Activated CD4-positive, alpha-beta memory T cell treated with anti-CD3 and anti-CD28 coated beads, Interleukin-2, amount 10 ng/mL, durations not matched to agents 7 days and 5 days (primary cell): ENCODE results near the gene HNF4A. TPM values are rescaled to one million over a fixed set of nuclear protein-coding genes. Genes with fewer than 3 reads are reported as not detected.
"Not testable (repeated sequence)": the region's sequence is repeated elsewhere in the genome, so short reads cannot be mapped to it uniquely, and the experiment has no call there.

Experiments used
- CTCF ChIA-PET: fragments of 350-600 bp; sonication (Branson Sonifier 250); formaldehyde crosslinking; loops from one replicate; lab custom pipeline; 2021; ENCODE audit warnings: antibody characterized with exemption, inconsistent platforms; lab: Charles Lee
- POLR2A ChIA-PET: fragments of 350-600 bp; sonication (Branson Sonifier 250); formaldehyde crosslinking; loops from one replicate; lab custom pipeline; 2021; ENCODE audit warnings: antibody characterized with exemption; lab: Charles Lee
- DNase-seq: peaks from one replicate; pipeline ENCODE4 v3.0.0-alpha.2; 2020
- H3K27ac Mint-ChIP-seq: one replicate; pipeline ENCODE4 v1.8.0; 2021; ENCODE audit warnings: mild to moderate bottlenecking, mixed read lengths
- H3K27me3 Mint-ChIP-seq: one replicate; pipeline ENCODE4 v1.8.0; 2021; ENCODE audit warnings: mixed read lengths
- H3K36me3 Mint-ChIP-seq: one replicate; pipeline ENCODE4 v1.8.0; 2021; ENCODE audit warnings: low read depth, mixed read lengths
- H3K4me1 Mint-ChIP-seq: one replicate; pipeline ENCODE4 v1.8.0; 2021; ENCODE audit warnings: mixed read lengths
- H3K4me3 Mint-ChIP-seq: one replicate; pipeline ENCODE4 v1.8.0; 2021; ENCODE audit warnings: mild to moderate bottlenecking, mixed read lengths
- H3K9me3 Mint-ChIP-seq: one replicate; pipeline ENCODE4 v1.8.0; 2021; ENCODE audit warnings: mixed read lengths
- total RNA-seq, 2 experiments: library from RNA; stranded (reverse); gene quantifications; one replicate each; pipeline ENCODE4 v1.2.3, GENCODE V29; 2021

Gene HNF4A
- total RNA-seq, 2 experiments from 2014 or later, result not detected

DNA sequence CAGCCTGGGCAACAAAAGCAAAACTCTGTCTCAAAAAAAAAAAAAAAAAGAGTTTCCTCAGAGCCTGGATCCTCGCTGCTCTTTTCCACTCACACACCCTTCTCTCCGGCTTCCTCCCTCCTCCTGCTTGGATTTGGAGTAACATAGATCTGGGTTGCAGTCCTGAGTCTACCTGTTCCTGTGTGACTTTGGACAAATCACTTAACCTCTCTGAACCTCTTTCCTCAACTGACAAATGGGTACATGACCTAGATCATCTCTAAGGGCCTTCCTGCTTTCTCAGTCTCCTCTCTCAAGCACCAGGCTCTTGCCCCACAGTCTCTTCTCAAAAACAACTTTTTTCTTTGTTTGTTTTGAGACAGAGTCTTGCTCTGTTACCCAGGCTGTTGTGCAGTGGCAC is 24.3 kb upstream of the HNF4A start:
- H3K4me1 Mint-ChIP-seq, result no peaks in the 10 kb centered on the region
- no peak overlapping the region for H3K27ac Mint-ChIP-seq
- no peak overlapping the region for H3K4me3 Mint-ChIP-seq
- H3K27me3 Mint-ChIP-seq, result peaks cover 13% of the 10 kb centered on the region
- POLR2A ChIA-PET, result no interaction called here
- DNase-seq, result no peak
- no peaks in the 10 kb centered on the region for H3K36me3 Mint-ChIP-seq
- CTCF ChIA-PET, result no interaction called here
- H3K9me3 Mint-ChIP-seq, result no peaks in the 10 kb centered on the region

DNA sequence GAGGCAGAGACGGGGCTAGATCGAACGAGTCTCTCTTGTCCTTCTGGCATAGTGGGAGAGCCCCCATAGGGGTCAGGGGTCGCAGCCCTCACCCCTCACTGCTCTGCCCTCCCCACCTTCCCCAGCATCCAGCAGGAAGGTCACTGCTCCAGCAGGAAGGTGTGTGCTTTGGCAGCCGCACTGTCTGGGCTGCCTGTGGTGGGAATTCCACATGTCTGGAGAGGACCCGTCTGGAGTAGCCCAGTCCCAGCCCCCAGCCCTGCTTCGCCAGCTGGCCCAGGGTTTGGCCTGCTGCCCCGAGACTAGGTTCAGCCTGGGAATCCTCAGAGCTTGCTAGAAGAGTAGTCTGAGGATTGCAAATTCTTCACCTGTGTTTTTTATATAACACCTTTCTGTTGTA is 21.2 kb upstream of the HNF4A start:
- no peaks in the 10 kb centered on the region for H3K4me1 Mint-ChIP-seq
- no peaks in the 10 kb centered on the region for H3K9me3 Mint-ChIP-seq
- no peak overlapping the region for H3K27ac Mint-ChIP-seq
- ChIA-PET POLR2A (no interaction called here), CTCF (no interaction called here)
- no peak for DNase-seq
- peaks cover 13% of the 10 kb centered on the region for H3K27me3 Mint-ChIP-seq
- H3K4me3 Mint-ChIP-seq, result no peak overlapping the region
- no peaks in the 10 kb centered on the region for H3K36me3 Mint-ChIP-seq

DNA sequence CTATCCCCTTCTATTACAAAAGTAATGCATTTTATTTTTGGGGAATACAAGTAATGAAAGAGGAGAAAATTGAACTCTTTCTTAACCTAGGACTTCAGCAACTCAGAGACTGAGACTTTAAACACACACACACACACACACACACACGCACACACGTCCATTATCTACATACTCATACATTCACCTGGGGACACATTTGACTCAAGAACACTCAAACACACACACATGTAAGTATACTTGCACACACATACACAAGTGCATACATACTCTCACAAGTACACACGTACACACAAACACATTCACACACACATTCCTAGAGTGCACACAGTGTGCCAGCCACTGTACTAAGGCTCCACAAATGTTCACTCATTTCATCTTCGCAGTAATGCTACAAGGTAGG is 20.8 kb upstream of the HNF4A start:
- Mint-ChIP-seq H3K4me1 (no peaks in the 10 kb centered on the region), H3K4me3 (no peak overlapping the region), H3K27ac (no peak overlapping the region), H3K9me3 (no peaks in the 10 kb centered on the region), H3K36me3 (no peaks in the 10 kb centered on the region), H3K27me3 (peaks cover 13% of the 10 kb centered on the region)
- no peak for DNase-seq
- ChIA-PET POLR2A (interaction anchor here (0.7 kb wide), 1 partner anchor 8 kb away, joined by 3 read pairs; no protein-coding TSS in a partner anchor), CTCF (no interaction called here)

DNA sequence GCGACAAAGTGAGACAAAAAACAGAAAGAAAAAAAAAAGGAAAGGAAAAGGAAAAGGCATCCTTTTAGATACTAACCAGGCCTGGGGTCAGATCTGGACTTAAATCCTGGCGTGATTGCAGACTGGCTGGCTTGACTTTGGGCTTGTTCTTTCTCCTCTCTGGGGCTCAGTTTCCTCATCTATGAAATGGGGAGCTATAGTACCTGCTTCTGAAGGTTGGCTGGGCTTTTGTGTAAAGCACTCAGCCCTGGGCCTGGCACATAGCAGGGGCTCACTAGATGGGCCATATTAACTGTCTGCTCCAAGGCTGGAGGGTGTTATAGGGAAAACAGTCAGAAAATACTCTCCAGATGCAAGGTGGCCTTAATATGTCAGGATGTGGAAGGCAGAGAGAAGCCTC is 19.8 kb upstream of the HNF4A start:
- ChIA-PET POLR2A (no interaction called here), CTCF (no interaction called here)
- no peak overlapping the region for H3K4me3 Mint-ChIP-seq
- no peaks in the 10 kb centered on the region for H3K36me3 Mint-ChIP-seq
- peaks cover 13% of the 10 kb centered on the region for H3K27me3 Mint-ChIP-seq
- no peak for DNase-seq
- H3K9me3 Mint-ChIP-seq, result no peaks in the 10 kb centered on the region
- H3K27ac Mint-ChIP-seq, result no peak overlapping the region
- H3K4me1 Mint-ChIP-seq, result no peaks in the 10 kb centered on the region

DNA sequence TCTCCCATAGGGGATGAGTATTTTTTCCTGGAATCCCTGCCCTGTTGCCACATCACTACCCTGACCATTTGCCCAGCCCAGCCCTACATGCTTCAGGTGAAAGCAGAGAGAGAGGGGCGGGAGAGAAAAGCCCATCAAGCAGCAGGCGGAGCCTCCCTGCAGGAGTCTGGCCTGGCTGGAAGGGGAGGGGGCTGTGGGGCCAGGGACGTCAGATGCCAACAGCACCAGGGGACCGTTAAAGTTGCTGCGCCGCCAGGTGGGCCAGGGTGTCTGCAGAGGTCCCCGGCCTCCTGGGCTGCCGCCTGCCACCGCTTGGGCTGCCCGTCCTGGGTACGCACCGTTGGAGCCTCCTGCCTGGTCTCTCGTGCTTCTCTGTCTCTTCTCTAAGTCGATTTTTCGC is 19.4 kb upstream of the HNF4A start:
- Mint-ChIP-seq H3K4me3 (no peak overlapping the region), H3K9me3 (no peaks in the 10 kb centered on the region), H3K27ac (no peak overlapping the region), H3K4me1 (no peaks in the 10 kb centered on the region), H3K27me3 (peaks cover 13% of the 10 kb centered on the region), H3K36me3 (no peaks in the 10 kb centered on the region)
- ChIA-PET POLR2A (no interaction called here), CTCF (no interaction called here)
- no peak for DNase-seq

DNA sequence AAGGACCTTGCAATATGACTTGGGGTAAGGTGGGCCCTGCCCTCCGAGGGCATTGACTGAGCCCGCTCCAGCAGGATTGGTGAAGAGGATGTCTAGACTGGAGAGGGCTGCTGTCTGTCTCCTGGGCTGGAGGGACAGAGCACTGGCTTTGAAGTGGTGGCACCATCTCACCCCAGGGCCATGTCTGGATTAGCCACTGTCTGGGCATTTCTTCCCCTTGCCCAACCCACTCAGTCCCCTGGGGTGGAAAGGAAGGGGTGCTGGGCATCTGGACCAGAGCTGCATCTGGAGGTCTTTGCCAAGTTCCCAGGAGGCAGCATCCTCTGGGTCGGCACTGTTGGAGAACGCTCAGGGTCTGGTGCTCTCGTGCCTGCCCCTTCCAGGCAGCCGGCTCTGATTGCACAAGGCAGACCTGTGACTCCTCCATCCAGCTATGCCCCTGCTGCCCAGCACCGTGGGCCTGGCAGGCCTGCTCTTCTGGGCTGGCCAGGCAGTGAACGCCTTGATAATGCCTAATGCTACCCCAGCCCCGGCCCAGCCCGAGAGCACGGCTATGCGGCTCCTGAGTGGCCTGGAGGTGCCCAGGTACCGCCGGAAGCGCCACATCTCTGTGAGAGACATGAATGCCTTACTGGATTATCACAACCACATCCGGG is 18.6 kb upstream of the HNF4A start, which contains the start of gene R3HDML:
R3HDML (plus strand) TSS at position 319 of the 656 bp plus-strand sequence; CDS start at position 434, 115 bp downstream.
- no peaks in the 10 kb centered on the region for H3K4me1 Mint-ChIP-seq
- H3K36me3 Mint-ChIP-seq, result no peaks in the 10 kb centered on the region

DNA sequence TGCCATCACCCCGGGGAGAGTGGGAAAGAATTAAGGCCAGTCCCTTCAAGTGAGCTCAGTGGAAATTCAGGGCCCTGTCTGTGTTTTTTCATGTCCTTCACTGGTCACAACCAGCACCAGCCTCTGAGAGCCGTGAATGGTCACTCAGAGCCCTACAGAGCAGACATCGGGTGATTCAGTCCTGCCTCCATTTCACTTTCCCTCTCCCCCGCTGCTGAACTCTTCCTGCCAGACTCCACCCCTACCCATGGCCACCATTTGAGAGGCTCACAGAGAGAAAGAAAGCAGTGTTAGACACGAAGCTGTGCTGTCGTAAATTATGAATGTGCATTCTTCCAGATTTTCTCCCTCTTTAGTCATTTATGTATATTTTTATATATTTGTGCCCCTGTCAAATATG is 13.3 kb upstream of the HNF4A start:
- no peak overlapping the region for H3K27ac Mint-ChIP-seq
- H3K9me3 Mint-ChIP-seq, result no peaks in the 10 kb centered on the region
- no peak for DNase-seq
- H3K36me3 Mint-ChIP-seq, result no peaks in the 10 kb centered on the region
- ChIA-PET CTCF (interaction anchor here (1.0 to 1.5 kb wide), 2 partner anchors 31 to 125 kb away, joined by 4 read pairs; partner anchors contain the start of gene FITM2), POLR2A (no interaction called here)
- H3K27me3 Mint-ChIP-seq, result peaks cover 5% of the 10 kb centered on the region
- H3K4me1 Mint-ChIP-seq, result no peaks in the 10 kb centered on the region
- H3K4me3 Mint-ChIP-seq, result no peak overlapping the region

More for the DNA sequence above, 18.6 kb upstream of the HNF4A start, which contains the start of gene R3HDML:
- ChIA-PET CTCF (no interaction called here), POLR2A (no interaction called here)
- H3K27ac Mint-ChIP-seq, result no peak within 1 kb of the TSS
- no peak within 1 kb of the TSS for H3K4me3 Mint-ChIP-seq
- H3K9me3 Mint-ChIP-seq, result no peaks in the 10 kb centered on the region
- no peak for DNase-seq
- H3K27me3 Mint-ChIP-seq, result peaks cover 13% of the 10 kb centered on the region

DNA sequence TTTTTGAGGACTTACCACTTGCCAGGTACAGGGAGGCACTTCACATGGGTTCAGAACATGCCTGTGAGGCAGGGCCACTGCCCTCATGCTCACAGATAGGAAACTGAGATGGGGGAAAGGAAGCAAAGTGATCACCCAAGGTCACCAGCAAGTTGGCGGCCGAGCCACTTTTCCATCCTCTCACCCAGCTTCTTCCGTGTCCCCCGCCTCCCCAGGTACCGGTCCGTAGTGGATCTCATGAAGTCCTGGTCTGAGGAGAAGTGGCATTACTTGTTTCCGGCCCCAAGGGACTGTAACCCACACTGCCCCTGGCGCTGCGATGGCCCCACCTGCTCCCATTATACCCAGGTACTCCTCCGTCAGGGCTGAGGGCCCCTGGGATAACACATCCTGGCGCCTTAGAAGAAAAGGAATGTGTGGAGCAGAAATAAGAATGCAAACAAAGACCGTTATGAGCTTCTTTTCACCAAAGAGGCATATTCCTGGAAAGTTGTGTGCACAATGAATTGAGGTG is 12.3 kb upstream of the HNF4A start:
- POLR2A ChIA-PET, result no interaction called here
- Mint-ChIP-seq H3K27me3 (peaks cover 2% of the 10 kb centered on the region), H3K9me3 (no peaks in the 10 kb centered on the region)

DNA sequence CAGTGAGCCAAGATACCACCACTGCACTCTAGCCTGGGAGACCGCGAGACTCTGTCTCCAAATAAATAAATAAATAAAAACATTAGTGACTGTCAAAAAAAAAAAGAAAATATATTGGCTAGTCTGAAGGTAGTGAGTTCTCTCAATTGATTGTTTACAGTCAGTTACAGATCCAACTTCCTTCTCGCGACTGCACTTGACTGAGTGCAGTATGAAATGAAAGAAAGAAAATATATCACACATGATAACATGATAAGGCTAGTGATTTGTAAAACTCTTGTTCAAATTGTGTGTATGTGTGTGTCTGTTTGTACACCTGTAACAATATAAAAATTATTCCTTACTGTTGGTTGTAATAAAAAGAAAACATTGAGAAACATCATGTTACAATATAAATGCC is 10.8 kb upstream of the HNF4A start:
- no peak overlapping the region for H3K4me3 Mint-ChIP-seq
- H3K27me3 Mint-ChIP-seq, result peaks cover 2% of the 10 kb centered on the region
- POLR2A ChIA-PET, result no interaction called here
- no peaks in the 10 kb centered on the region for H3K9me3 Mint-ChIP-seq
- no peak overlapping the region for H3K27ac Mint-ChIP-seq
- no peaks in the 10 kb centered on the region for H3K4me1 Mint-ChIP-seq
- CTCF ChIA-PET, result interaction anchor here (0.7 kb wide), 1 partner anchor 127 kb away, joined by 3 read pairs; no protein-coding TSS in a partner anchor
- no peak for DNase-seq
- no peaks in the 10 kb centered on the region for H3K36me3 Mint-ChIP-seq

More for the DNA sequence above, 12.3 kb upstream of the HNF4A start:
- Mint-ChIP-seq H3K4me3 (no peak overlapping the region), H3K36me3 (no peaks in the 10 kb centered on the region), H3K27ac (no peak overlapping the region), H3K4me1 (no peaks in the 10 kb centered on the region)
- CTCF ChIA-PET, result interaction anchor here (1.5 kb wide), 1 partner anchor 126 kb away, joined by 4 read pairs; no protein-coding TSS in a partner anchor
- no peak for DNase-seq

DNA sequence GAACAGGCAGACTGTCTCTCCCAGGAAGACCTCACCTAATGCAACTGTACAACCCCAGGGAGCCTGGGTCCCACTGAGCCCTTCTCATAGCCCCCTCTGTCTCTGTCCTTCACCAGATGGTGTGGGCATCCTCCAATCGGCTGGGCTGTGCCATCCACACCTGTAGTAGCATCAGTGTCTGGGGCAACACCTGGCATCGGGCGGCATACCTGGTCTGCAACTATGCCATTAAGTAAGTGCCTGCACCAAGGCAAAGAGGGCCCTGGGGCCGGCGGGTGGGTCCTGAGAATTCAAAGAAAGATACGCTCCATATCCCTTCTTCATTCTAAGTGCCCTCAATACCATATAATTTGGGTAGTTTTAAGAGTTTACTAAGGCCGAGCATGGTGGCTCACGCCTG is 10.4 kb upstream of the HNF4A start:
- CTCF ChIA-PET, result no interaction called here
- POLR2A ChIA-PET, result no interaction called here
- no peak for DNase-seq
- Mint-ChIP-seq H3K4me1 (no peaks in the 10 kb centered on the region), H3K27ac (no peak overlapping the region), H3K36me3 (no peaks in the 10 kb centered on the region), H3K27me3 (peaks cover 2% of the 10 kb centered on the region), H3K4me3 (no peak overlapping the region), H3K9me3 (no peaks in the 10 kb centered on the region)

DNA sequence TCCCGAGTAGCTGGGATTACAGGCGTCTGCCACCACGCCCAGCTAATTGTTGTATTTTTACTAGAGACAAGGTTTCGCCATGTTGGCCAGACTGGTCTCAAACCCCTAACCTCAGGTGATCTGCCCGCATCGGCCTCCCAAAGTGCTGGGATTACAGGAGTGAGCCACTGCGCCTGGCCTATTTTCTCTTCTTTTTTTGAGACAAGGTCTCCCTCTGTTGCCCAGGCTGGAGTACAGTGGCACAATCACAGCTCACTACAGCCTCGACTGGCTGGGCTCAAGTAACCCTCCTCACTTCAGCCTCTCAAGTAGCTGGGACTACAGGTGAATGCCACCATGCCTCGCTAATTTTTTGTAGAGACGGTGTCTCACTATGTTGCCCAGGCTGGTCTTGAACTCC is 9.6 kb upstream of the HNF4A start:
- CTCF ChIA-PET, result not testable (repeated sequence)

DNA sequence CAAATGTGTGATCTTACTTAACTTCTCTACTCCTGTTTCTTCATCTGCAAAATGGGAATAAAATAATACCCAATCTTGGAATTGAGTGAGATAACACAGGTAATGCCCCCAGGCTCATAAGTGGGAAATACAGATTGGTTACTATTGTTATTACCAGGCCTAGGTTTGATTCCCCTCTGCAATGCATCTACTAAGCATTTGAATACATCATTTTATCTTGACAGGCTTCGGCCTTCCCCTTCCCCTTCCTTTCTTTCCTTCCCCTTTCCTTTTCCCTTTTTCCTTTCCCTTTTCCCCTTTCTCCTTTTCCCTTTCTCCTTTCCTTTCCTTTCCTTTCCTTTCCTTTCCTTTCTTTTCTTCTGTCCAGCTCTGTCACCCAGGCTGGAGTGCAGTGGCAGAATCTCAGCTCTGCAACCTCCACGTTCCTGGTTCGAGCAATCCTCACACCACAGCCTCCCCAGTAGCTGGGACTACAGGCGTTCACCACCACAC is 7.3 kb upstream of the HNF4A start:
- Mint-ChIP-seq H3K4me1 (no peaks in the 10 kb centered on the region), H3K36me3 (no peaks in the 10 kb centered on the region), H3K27ac (no peak overlapping the region), H3K9me3 (no peaks in the 10 kb centered on the region), H3K27me3 (peaks cover 4% of the 10 kb centered on the region), H3K4me3 (no peak overlapping the region)
- POLR2A ChIA-PET, result no interaction called here
- CTCF ChIA-PET, result no interaction called here
- DNase-seq, result no peak

More for the DNA sequence above, 9.6 kb upstream of the HNF4A start:
- POLR2A ChIA-PET, H3K27me3 Mint-ChIP-seq, H3K27ac Mint-ChIP-seq, H3K36me3 Mint-ChIP-seq, H3K4me3 Mint-ChIP-seq, H3K4me1 Mint-ChIP-seq, H3K9me3 Mint-ChIP-seq, DNase-seq: not testable (repeated sequence)

DNA sequence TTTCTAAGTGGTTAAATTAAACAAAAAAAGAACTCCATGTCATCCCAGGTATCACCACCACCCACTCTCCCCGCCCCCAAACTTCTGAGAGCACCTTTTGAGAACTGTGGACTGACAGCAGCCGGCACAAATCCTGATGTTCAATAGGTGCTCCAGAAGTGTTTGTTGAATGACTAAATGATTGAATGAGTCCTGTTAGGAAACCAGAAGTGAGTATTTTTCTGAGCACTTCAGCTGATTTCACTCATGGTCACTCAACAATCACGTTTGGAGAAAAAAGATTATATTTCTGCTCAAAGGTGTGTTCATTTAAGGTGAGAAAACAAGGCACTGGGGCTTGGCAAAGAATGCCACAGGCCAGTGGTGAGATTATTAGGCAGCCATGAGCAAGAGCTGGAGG is 6.2 kb upstream of the HNF4A start:
- CTCF ChIA-PET, result no interaction called here
- Mint-ChIP-seq H3K36me3 (no peaks in the 10 kb centered on the region), H3K4me1 (no peaks in the 10 kb centered on the region), H3K27me3 (peaks cover 4% of the 10 kb centered on the region), H3K27ac (no peak overlapping the region), H3K4me3 (no peak overlapping the region), H3K9me3 (no peaks in the 10 kb centered on the region)
- POLR2A ChIA-PET, result no interaction called here
- no peak for DNase-seq

DNA sequence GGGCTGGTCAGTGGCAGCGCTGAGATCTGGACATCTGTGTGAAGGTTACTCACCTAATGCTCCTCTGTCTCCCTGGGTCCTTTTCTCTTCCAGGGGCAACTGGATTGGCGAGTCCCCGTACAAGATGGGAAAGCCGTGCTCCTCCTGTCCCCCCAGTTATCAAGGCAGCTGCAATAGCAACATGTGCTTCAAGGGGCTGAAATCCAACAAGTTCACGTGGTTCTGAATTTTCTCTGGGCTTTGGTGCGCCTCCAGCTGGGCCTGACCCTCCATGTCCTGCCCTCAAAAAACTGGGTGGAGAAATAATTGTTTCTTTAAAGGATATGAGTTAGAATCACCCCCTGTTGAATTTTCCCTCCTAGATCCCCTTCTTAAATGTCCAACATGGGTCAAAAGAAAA is 4.9 kb upstream of the HNF4A start:
- Mint-ChIP-seq H3K36me3 (no peaks in the 10 kb centered on the region), H3K4me3 (no peak overlapping the region), H3K27ac (no peak overlapping the region), H3K9me3 (no peaks in the 10 kb centered on the region), H3K4me1 (no peaks in the 10 kb centered on the region), H3K27me3 (peaks cover 4% of the 10 kb centered on the region)
- DNase-seq, result no peak
- POLR2A ChIA-PET, result no interaction called here
- CTCF ChIA-PET, result no interaction called here
